ENCODE results near the gene LYPD5. TPM values are rescaled to one million over a fixed set of nuclear protein-coding genes. Genes with fewer than 3 reads are reported as not detected.
A peak's percentile ranks its signal among the peaks of the same experiment; 100 is the strongest.
"Not testable (repeated sequence)": the region's sequence is repeated elsewhere in the genome, so short reads cannot be mapped to it uniquely, and the experiment has no call there.

The LYPD5 gene
- total RNA-seq, 1 donor from 2014 or later, result 0.53 TPM

DNA sequence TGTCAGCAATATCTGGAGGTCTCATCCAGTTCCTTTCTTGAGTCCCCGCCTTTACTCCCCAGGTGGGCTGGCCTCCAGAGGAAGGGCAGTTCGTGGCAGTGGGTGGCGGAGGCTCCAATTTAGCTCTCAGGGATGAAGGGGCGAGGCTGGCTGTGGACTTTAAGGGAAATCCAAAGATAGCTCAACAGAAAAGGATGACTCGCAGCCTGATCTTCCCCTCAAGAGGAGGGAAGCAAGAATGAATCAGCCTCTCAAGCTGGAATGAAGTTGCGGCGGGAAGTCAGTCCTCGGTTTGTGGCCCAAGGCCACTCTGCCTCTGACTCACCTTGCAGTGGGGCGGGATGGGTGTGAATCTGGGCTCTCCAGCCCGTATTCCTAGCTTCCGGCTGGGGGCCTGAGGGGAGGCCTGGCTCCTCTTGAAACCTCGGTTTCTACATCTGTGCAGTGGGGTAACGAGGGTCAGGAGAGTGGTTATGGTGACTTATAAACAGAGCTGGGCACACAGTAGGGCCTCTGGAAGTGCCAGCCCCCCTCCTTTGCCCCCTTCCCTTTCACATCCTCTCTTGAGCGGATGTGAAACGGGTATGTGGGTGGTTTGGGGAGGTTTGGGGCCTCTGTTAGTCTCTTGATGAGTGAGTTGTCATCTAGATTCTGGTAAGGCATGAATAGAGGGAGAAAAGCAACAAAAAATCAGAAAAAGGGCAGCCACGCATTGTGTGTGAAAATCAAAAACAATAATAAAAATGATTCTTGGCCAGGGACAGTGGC is 37.0 kb downstream of the LYPD5 start:
- Histone ChIP-seq H3K36me3 (ENCODE audit: control insufficient read depth, insufficient read depth, low read length) (no peaks in the 10 kb centered on the region), H3K4me3 (ENCODE audit: low read depth, low read length) (no peak overlapping the region), H3K27me3 (ENCODE audit: control insufficient read depth, insufficient read depth, low read length) (no peaks in the 10 kb centered on the region)
- TF ChIP-seq CTCF (IDR thresholded peaks at IDR 0.05; ENCODE audit: insufficient read depth, low read length, severe bottlenecking), result no peak
- DNase-seq (ENCODE audit: low read depth), result peak; percentile 95
- peak; percentile 86 for FAIRE-seq

- not testable (repeated sequence) for H3K27me3 ChIP-seq (ENCODE audit: control insufficient read depth, insufficient read depth, low read length); DNase-seq (ENCODE audit: low read depth); H3K4me3 ChIP-seq (ENCODE audit: low read depth, low read length); H3K36me3 ChIP-seq (ENCODE audit: control insufficient read depth, insufficient read depth, low read length); FAIRE-seq
Measured at GRCh38 chr19:43764684-43765083, 37.6 kb downstream of the LYPD5 start.

- DNase-seq (ENCODE audit: low read depth) (peak; percentile 46), FAIRE-seq (no peak)
- TF ChIP-seq CTCF (IDR thresholded peaks at IDR 0.05; ENCODE audit: insufficient read depth, low read length, severe bottlenecking), result no peak
- Histone ChIP-seq H3K4me3 (ENCODE audit: low read depth, low read length) (no peak overlapping the region), H3K36me3 (ENCODE audit: control insufficient read depth, insufficient read depth, low read length) (no peaks in the 10 kb centered on the region), H3K27me3 (ENCODE audit: control insufficient read depth, insufficient read depth, low read length) (no peaks in the 10 kb centered on the region)
Measured at GRCh38 chr19:43763473-43763939, 38.7 kb downstream of the LYPD5 start.

DNA sequence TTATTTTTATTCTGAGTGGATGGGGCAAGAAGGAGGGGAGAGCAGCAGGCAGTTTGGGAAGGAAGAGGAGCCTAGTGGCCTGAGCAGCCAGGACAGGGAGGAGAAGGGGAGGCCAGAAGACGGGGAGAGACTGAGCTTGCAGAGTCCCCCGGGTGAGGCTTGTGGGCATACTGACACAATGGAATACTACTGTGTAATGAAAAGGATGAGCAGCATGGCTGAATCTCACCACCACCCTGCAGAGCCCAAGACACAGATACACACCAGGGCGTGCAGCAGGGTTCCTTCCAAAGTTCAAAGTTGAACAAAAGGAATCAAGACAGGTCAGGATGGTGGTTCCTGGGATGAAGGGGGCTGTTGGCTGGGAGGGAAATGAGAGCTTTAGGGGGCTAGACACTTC is 39.4 kb downstream of the LYPD5 start:
- no peak for TF ChIP-seq CTCF (IDR thresholded peaks at IDR 0.05; ENCODE audit: insufficient read depth, low read length, severe bottlenecking)
- no peaks in the 10 kb centered on the region for H3K36me3 ChIP-seq (ENCODE audit: control insufficient read depth, insufficient read depth, low read length)
- DNase-seq (ENCODE audit: low read depth) (no peak), FAIRE-seq (no peak)
- H3K27me3 ChIP-seq (ENCODE audit: control insufficient read depth, insufficient read depth, low read length), result no peaks in the 10 kb centered on the region
- H3K4me3 ChIP-seq (ENCODE audit: low read depth, low read length), result no peak overlapping the region

DNA sequence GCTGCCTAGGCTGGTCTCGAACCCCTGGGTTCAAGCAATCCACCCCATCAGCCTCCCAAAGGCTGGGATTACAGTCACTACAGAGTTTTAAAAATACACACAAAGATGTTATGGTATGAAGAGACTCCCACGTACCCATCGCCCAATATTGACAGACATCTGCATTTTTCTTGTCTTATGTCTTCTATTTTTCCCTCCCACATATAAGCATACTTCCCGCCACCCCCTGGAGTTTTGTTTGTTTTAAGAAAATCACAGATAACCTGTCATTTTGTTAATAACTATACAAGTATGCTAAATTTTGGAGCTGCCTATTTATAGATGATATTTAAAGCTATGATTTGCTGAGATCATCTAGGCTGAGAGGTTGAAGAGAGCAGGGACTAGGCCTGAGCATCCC is 41.3 kb downstream of the LYPD5 start:
- DNase-seq (ENCODE audit: low read depth), result no peak
- Histone ChIP-seq H3K27me3 (ENCODE audit: control insufficient read depth, insufficient read depth, low read length) (no peaks in the 10 kb centered on the region), H3K36me3 (ENCODE audit: control insufficient read depth, insufficient read depth, low read length) (no peaks in the 10 kb centered on the region), H3K4me3 (ENCODE audit: low read depth, low read length) (no peak overlapping the region)
- FAIRE-seq, result no peak
- no peak for TF ChIP-seq CTCF (IDR thresholded peaks at IDR 0.05; ENCODE audit: insufficient read depth, low read length, severe bottlenecking)

DNA sequence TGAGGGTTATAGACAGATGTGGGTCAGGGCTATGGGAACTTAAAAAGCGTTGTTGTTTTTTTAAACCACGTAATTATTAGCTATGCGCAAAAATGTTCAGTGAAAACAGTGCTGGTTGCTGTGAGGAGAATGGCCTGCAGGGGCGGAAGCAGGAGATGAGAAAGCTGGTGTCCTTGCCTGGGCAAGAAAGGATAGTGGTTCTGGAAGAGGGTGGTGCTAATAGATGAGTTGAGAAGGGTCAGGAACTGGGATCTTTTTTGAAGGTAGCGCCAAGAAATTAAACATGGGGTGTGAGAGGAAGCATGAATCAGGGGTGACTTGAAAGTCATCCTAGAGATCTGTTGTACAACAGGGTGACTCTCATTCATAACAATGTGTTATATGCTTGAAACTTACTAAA is 42.7 kb downstream of the LYPD5 start:
- FAIRE-seq, result peak; percentile 50

More for the DNA sequence above, 42.7 kb downstream of the LYPD5 start:
- H3K27me3 ChIP-seq (ENCODE audit: control insufficient read depth, insufficient read depth, low read length), result no peaks in the 10 kb centered on the region
- peak; percentile 30 for TF ChIP-seq CTCF (IDR thresholded peaks at IDR 0.05; ENCODE audit: insufficient read depth, low read length, severe bottlenecking)
- no peaks in the 10 kb centered on the region for H3K36me3 ChIP-seq (ENCODE audit: control insufficient read depth, insufficient read depth, low read length)
- no peak overlapping the region for H3K4me3 ChIP-seq (ENCODE audit: low read depth, low read length)
- DNase-seq (ENCODE audit: low read depth), result peak; percentile 97
